LNCAP (cell line): ENCODE measurements around the gene ZNF580.

ENCODE experiments used
- CTCF ChIP-seq: fragments of 450-650 bp; IDR thresholded peaks from 2 replicates; pipeline ENCODE4 v1.5.1; 2017; ENCODE audit warnings: mild to moderate bottlenecking

The ZNF580 gene

DNA sequence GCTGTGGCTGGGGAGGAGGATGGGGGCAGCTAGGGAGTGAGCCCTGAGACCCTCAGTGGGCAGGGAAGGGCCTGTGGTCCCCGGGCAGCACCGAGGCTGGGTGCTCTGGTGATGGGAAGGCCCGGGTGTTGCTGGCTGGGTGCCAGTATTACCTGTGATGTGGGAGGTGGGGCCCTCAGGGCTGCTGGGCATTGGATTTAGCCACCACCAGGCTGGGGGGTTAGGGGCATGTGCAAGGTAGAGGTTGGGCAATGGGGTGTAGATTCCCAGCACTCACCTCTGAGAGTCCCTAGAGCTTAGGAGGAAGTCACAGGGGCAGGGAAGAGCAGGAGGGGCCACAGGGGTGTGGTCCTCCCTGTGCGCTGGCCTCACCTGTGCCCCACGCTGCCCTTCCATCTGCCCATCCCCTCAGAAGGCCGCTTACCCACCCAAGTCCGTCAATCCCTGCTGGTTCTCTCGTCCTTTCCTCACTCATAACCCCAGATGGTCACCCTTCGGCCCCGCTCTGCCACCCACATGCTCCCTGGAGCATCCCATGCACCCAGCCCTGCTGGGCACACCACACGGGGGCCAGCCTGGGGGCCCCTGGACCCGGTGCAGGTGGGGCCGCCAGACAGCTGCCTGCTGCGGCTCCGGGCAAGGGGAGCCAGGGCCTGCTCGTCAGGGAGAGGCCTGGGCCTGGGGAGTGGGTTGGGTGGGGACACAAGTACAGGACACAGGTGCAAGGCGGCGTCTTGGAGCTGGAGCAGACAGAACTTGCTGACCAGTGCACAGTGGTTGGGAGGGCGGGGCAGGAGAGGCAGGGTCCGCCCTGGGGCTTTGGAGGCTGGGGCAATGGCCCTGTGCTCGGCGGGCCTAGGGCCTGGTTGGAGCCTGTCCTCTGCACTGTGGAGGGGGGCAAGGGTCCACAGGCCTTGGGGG is 46.7 kb downstream of the ZNF580 start:
- TF ChIP-seq CTCF: no peak

GRCh38 chr19:55688422-55689218 is 47.8 kb downstream of the ZNF580 start:
- TF ChIP-seq CTCF: no peak

- TF ChIP-seq CTCF: no peak
Measured at GRCh38 chr19:55689411-55690108, 48.8 kb downstream of the ZNF580 start.

DNA sequence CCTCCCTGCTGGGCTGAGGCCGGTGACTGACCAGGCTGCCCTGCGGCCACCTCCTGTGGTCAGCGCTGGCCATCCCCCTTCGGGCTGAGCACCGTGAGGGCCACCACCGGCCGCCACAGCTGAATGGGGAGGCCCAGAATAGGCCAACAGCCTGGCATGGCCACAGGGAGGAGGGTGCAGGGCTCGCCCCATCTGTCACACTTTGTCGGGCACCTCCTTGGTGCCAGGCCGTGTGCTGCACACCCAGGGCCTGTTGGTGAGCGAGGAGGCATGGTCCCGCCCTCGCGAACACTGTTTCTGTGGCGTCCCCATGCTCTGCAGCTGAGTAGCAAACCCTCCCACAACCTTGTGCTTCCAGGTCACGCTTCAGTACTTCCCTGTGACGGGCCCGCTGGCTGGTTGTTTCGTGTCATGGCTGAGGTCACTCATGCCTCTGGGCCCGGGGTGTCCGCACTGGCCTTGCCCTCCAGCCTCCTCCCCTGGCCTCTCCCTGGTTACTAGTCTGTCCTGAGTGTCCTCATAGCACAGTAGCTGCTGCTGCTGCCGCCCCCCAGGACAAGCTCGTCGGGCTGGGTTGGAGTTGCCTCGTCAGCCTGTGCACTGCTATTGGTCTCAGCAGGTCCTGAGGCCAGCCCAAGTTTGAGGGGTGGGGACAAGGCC is 49.4 kb downstream of the ZNF580 start:
- no peak for TF ChIP-seq CTCF

DNA sequence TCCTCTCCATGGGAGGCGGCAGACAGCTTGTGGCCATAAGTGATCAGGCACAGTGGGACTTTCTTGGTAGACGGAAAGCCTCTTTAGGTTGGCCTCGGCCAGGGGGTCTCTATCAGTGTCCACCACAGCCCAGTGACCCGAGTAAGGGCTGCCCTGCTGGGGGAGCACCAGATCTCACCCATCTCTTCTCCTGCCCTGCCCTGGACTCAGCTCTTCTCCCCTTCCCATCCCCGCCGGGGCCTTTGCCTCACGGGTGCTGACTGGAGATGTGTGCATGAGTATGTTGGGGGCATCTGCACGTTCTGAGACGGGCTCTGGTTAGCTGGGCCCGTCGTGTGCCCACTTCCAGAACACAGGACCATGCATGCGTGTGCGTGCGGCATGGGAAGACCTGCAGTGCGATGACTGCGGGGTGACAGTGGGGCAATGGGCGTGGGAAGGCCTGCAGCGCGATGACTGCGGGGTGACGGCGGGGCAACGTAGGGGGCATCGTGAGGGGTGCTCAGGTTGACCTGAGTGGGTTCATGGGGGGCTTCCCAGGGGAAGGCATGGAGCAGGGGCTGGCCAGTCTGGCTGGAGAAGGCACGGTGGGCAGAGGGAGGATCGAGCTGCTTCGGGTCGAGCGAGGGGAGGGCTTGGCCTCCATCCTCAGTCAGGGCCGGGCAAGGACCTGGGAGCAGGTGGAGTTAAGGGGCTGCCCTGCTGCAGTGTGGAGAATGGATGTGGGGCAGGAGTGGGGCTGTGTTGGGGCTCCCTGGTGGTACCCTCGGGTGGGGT is 50.2 kb downstream of the ZNF580 start:
- TF ChIP-seq CTCF: no peak

- no peak for TF ChIP-seq CTCF
Measured at GRCh38 chr19:55691561-55692481, 51.0 kb downstream of the ZNF580 start.
